GM12892 (cell line): Measurements from ENCODE around the gene ANO4.

ENCODE experiments used
- POLR2A ChIP-seq: IDR thresholded peaks from 2 replicates; pipeline ENCODE4 v1.6.1; 2011; ENCODE audit warnings: low read depth, low read length, control low read depth
- TAF1 ChIP-seq: IDR thresholded peaks from 2 replicates; pipeline ENCODE4 v1.6.1; 2011; ENCODE audit warnings: low read depth, mild to moderate bottlenecking, control low read depth, low read length, borderline replicate concordance

DNA sequence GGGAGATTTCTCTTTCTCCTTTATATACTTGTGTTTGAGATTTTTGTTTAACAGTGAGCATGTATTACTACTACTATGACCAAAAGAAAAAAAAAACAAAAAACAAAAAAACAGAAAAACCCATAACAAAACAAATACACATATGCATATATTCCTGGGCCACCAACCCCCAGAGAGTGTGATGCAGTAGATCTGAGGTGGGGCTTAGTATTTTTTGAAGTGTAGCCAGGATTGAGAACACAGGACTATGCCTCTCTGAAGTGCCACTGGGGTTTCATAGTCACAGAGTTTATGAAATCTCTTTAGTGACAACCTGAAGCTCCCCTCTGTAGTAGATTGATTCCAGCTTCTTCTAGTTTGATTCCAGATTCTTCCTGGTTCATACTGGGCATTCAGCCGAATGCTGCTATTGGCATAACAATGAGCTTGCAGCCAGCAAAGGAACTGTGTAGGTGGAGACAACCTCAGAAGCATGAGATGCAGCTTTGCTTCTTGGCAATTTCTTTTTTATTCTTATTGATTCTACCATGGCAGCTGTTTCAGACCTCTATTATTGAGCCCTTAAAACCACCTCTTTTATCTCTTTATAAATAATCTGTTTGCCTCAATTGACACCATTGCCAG lies 15.5 kb upstream of the ANO4 start:
- TF ChIP-seq TAF1 (no peak), POLR2A (no peak)
